ENCODE data around the gene GRK5. TPM values are rescaled to one million over a fixed set of nuclear protein-coding genes. Genes with fewer than 3 reads are reported as not detected.

GRK5 gene
- total RNA-seq, 1 donor from 2014 or later: 77.6 TPM

GRCh38 chr10:119503821-119504220 lies 296.4 kb downstream of the GRK5 start:
- Mint-ChIP-seq H3K4me1 (ENCODE audit: low read depth, unreplicated experiment) (peaks cover 23% of the 10 kb centered on the region), H3K9me3 (ENCODE audit: unreplicated experiment) (peaks cover 11% of the 10 kb centered on the region), H3K27me3 (ENCODE audit: unreplicated experiment) (peaks cover 21% of the 10 kb centered on the region), H3K4me3 (ENCODE audit: unreplicated experiment) (peak overlapping the region; percentile 57), H3K36me3 (ENCODE audit: unreplicated experiment) (peaks cover 12% of the 10 kb centered on the region), H3K27ac (ENCODE audit: unreplicated experiment) (no peak overlapping the region)
- no peak for DNase-seq
- TF ChIP-seq, protein P1, sequence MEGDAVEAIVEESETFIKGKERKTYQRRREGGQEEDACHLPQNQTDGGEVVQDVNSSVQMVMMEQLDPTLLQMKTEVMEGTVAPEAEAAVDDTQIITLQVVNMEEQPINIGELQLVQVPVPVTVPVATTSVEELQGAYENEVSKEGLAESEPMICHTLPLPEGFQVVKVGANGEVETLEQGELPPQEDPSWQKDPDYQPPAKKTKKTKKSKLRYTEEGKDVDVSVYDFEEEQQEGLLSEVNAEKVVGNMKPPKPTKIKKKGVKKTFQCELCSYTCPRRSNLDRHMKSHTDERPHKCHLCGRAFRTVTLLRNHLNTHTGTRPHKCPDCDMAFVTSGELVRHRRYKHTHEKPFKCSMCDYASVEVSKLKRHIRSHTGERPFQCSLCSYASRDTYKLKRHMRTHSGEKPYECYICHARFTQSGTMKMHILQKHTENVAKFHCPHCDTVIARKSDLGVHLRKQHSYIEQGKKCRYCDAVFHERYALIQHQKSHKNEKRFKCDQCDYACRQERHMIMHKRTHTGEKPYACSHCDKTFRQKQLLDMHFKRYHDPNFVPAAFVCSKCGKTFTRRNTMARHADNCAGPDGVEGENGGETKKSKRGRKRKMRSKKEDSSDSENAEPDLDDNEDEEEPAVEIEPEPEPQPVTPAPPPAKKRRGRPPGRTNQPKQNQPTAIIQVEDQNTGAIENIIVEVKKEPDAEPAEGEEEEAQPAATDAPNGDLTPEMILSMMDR (IDR thresholded peaks at IDR 0.05; ENCODE audit: partially characterized antibody, unreplicated experiment): no peak

DNA sequence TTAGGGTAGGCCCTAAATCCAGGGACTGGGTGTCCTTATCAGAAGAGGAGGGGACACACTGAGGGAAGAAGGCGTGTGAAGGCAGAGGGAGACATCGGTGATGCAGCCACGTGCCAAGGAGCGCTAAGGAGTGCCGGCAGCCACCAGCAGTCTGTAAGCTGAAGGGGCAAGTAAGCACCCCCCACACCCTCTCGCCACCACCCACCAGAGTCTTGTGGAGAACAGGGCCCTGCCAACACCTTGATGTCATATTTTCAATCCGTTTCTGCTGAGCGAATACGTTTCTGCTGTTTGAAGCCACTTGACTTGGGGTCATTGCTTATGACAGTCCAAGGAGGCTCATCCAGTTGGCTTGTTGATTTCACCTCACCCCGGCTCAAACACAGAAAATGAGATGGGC lies 297.3 kb downstream of the GRK5 start:
- Mint-ChIP-seq H3K9me3 (ENCODE audit: unreplicated experiment) (peaks cover 11% of the 10 kb centered on the region), H3K27ac (ENCODE audit: unreplicated experiment) (no peak overlapping the region)

DNA sequence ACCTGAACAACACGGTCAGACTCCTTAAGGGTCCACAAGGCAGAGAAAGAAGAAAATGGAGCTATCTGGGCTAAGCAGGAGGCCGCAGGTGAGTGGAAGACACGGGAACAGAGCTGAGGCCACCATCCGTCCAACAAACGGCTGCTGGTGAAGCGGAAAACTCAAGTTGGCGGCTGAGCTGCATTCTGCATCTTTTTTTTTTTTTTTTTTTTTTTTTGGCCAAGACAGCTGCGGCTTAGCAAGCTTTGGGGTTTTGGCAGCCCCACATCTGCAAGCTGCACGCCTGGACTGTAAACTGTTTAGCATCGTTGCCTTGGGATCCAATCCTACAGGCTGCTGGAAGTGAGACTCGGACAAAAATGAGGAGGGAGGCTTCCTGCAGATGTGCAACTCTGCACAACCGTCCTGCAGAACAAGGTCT lies 297.8 kb downstream of the GRK5 start:
- peaks cover 24% of the 10 kb centered on the region for H3K4me1 Mint-ChIP-seq (ENCODE audit: low read depth, unreplicated experiment)
- no peak for DNase-seq
- H3K36me3 Mint-ChIP-seq (ENCODE audit: unreplicated experiment): peaks cover 12% of the 10 kb centered on the region
- H3K4me3 Mint-ChIP-seq (ENCODE audit: unreplicated experiment): no peak overlapping the region
- H3K27me3 Mint-ChIP-seq (ENCODE audit: unreplicated experiment): peaks cover 21% of the 10 kb centered on the region
- peaks cover 12% of the 10 kb centered on the region for H3K9me3 Mint-ChIP-seq (ENCODE audit: unreplicated experiment)
- TF ChIP-seq, protein P1 (IDR thresholded peaks at IDR 0.05; ENCODE audit: partially characterized antibody, unreplicated experiment): no peak
- no peak overlapping the region for H3K27ac Mint-ChIP-seq (ENCODE audit: unreplicated experiment)

More for the DNA sequence above, 297.3 kb downstream of the GRK5 start:
- peaks cover 21% of the 10 kb centered on the region for H3K27me3 Mint-ChIP-seq (ENCODE audit: unreplicated experiment)
- peaks cover 12% of the 10 kb centered on the region for H3K36me3 Mint-ChIP-seq (ENCODE audit: unreplicated experiment)
- TF ChIP-seq, protein P1 (IDR thresholded peaks at IDR 0.05; ENCODE audit: partially characterized antibody, unreplicated experiment): no peak
- no peak for DNase-seq
- H3K4me1 Mint-ChIP-seq (ENCODE audit: low read depth, unreplicated experiment): peaks cover 23% of the 10 kb centered on the region
- no peak overlapping the region for H3K4me3 Mint-ChIP-seq (ENCODE audit: unreplicated experiment)

Small RNA genes within 50 kb of the gene (microRNA-seq; reads per million reads assigned to microRNA genes)
- not detected for gene MIR4681 (ENCODE audit: unreplicated experiment)

Other genes with a start within 250 kb of the GRK5 start
- 34.0 TPM for gene NANOS1, start 177.9 kb upstream of the GRK5 start, total RNA-seq (ENCODE audit: unreplicated experiment)
- gene EIF3A, start 126.8 kb upstream of the GRK5 start, total RNA-seq (ENCODE audit: unreplicated experiment): 110 TPM
- gene DENND10, start 103.5 kb upstream of the GRK5 start, total RNA-seq (ENCODE audit: unreplicated experiment): 39.9 TPM
- gene SFXN4, start 41.9 kb upstream of the GRK5 start, total RNA-seq (ENCODE audit: unreplicated experiment): 12.2 TPM
- 103 TPM for gene PRDX3, start 28.8 kb upstream of the GRK5 start, total RNA-seq (ENCODE audit: unreplicated experiment)

Measured in glutamatergic neuron (in vitro differentiated cells).